Activated naive CD8-positive, alpha-beta T cell treated with anti-CD3 and anti-CD28 coated beads, Interleukin-2, amount 50 U/mL, for 24 hours (primary cell): Measurements from ENCODE around the gene NAALADL1.
"Not testable (repeated sequence)": the region's sequence is repeated elsewhere in the genome, so short reads cannot be mapped to it uniquely, and the experiment has no call there.

Experiments
- ATAC-seq: fragments of 150-1000 bp; cut with Tn5 transposase; one replicate; pipeline ENCODE4 v1.10.0; 2021
- DNase-seq: peaks from one replicate; pipeline ENCODE4 v3.0.0; 2021
- H3K27ac Mint-ChIP-seq: one replicate; pipeline ENCODE4 v1.8.0; 2021; ENCODE audit warnings: mild to moderate bottlenecking, mixed read lengths
- H3K27me3 Mint-ChIP-seq: one replicate; pipeline ENCODE4 v1.8.0; 2021; ENCODE audit warnings: mixed read lengths
- H3K36me3 Mint-ChIP-seq: one replicate; pipeline ENCODE4 v1.8.0; 2021; ENCODE audit warnings: low read depth, mixed read lengths
- H3K4me1 Mint-ChIP-seq: one replicate; pipeline ENCODE4 v1.8.0; 2021; ENCODE audit warnings: mixed read lengths
- H3K4me3 Mint-ChIP-seq: one replicate; pipeline ENCODE4 v1.8.0; 2021; ENCODE audit warnings: mild to moderate bottlenecking, moderate library complexity, mixed read lengths
- H3K9me3 Mint-ChIP-seq: one replicate; pipeline ENCODE4 v1.8.0; 2021; ENCODE audit warnings: mixed read lengths

The NAALADL1 gene

DNA sequence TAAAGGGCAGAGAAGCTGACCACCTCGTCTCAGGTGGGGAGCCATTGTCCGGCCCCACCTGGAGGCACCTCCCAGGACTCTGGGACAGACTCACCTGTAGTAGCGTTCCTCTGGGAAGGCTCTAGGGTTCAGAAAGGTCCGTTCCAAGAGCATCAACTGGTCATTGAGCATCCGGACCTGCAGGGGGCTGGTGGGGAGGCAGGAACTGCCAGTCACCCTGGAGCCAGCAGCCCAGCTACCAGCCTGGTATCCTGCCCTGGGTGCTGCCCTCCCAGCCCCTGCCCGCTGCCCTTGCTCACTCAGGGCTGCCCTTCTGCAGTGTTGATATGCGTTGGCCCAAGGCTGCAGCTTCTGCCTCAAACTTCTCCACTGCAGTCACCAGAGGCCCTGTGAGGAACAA is 12.6 kb downstream of the NAALADL1 start:
- Mint-ChIP-seq H3K4me1 (peaks cover 34% of the 10 kb centered on the region), H3K4me3 (no peak overlapping the region), H3K36me3 (peaks cover 5% of the 10 kb centered on the region), H3K27ac (no peak overlapping the region), H3K9me3 (no peaks in the 10 kb centered on the region), H3K27me3 (peaks cover 2% of the 10 kb centered on the region)
- no peak for DNase-seq
- ATAC-seq: no peak

GRCh38 chr11:65045061-65045460 is 13.3 kb downstream of the NAALADL1 start:
- Mint-ChIP-seq H3K36me3 (peaks cover 5% of the 10 kb centered on the region), H3K27ac (no peak overlapping the region), H3K4me1 (peaks cover 37% of the 10 kb centered on the region), H3K27me3 (peaks cover 2% of the 10 kb centered on the region), H3K4me3 (no peak overlapping the region), H3K9me3 (no peaks in the 10 kb centered on the region)
- ATAC-seq (no peak), DNase-seq (no peak)

DNA sequence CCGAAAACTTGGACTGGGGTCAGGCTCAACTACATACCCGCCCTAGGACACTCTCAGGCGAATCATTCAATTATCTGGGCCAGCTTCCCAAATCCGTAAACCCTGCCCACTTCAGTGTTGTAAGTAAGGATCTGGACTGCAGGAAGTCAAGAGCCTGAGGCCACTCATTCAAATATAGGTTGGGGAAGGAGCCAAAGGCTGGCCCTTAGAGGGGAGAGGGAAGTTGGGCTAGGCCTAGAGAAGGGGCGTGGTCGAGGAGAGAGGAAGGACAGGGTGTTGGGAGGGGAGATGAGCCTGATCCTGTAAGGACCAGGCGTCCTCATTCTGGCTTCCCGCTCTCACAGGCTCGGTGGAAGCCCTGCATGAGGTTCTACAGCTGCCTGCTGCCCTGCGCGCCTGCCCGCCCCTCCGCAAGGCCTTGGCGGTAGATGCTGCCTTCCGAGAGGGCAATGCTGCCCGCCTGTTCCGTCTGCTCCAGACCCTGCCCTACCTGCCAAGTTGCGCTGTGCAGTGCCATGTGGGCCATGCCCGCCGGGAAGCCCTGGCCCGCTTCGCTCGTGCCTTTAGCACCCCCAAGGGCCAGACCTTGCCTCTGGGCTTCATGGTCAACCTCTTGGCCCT is 14.4 kb downstream of the NAALADL1 start:
- peaks cover 2% of the 10 kb centered on the region for H3K27me3 Mint-ChIP-seq
- DNase-seq (no peak), ATAC-seq (no peak)
- no peak overlapping the region for H3K27ac Mint-ChIP-seq
- no peaks in the 10 kb centered on the region for H3K9me3 Mint-ChIP-seq
- no peak overlapping the region for H3K4me3 Mint-ChIP-seq
- peaks cover 5% of the 10 kb centered on the region for H3K36me3 Mint-ChIP-seq
- peaks cover 37% of the 10 kb centered on the region for H3K4me1 Mint-ChIP-seq

- Mint-ChIP-seq H3K9me3 (no peaks in the 10 kb centered on the region), H3K4me1 (peaks cover 31% of the 10 kb centered on the region), H3K27me3 (peaks cover 2% of the 10 kb centered on the region), H3K27ac (no peak overlapping the region), H3K4me3 (peak overlapping the region; percentile 81), H3K36me3 (peaks cover 5% of the 10 kb centered on the region)
- DNase-seq (no peak), ATAC-seq (no peak)
Observed at GRCh38 chr11:65042891-65043290, 15.5 kb downstream of the NAALADL1 start.

DNA sequence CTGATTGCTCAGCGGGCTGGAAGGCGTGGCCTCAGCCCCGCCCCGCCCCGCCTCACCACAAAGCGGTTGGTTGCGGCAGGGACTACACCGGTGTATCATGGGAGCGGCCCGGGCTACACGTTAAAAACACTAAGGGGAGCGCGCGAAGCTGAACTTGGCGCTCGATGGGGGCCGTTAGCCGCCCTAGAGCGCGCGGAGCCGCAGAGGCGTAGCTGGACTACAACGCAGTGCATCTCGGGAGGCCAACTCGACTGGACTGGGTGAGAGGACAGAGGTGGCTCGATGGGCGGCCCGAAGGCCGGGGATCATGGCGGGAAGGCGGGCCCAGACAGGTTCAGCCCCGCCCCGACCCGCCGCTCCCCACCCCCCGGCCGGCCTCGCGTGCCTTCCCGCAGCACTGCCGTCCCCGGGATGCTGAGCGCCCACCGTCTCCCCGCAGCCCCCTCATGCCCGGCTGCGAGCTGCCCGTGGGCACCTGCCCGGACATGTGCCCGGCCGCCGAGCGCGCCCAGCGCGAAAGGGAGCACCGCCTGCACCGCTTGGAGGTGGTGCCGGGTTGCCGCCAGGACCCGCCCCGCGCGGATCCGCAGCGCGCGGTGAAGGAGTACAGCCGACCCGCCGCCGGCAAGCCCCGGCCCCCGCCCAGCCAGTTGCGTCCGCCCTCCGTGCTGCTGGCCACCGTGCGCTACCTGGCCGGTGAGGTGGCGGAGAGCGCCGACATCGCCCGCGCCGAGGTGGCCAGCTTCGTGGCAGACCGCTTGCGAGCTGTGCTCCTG is 17.3 kb downstream of the NAALADL1 start, which contains the start of gene SAC3D1:
TSS of gene SAC3D1 (plus strand) at position 364 of the 776 bp plus-strand sequence. CDS start at position 447, 83 bp downstream.
- Mint-ChIP-seq H3K9me3 (no peaks in the 10 kb centered on the region), H3K27me3 (no peaks in the 10 kb centered on the region), H3K4me3 (peak within 1 kb of the TSS; percentile 84), H3K27ac (peak within 1 kb of the TSS; percentile 93), H3K36me3 (peaks cover 5% of the 10 kb centered on the region), H3K4me1 (peaks cover 15% of the 10 kb centered on the region)
- peak; percentile 86 for DNase-seq
- ATAC-seq: peak; percentile 96

DNA sequence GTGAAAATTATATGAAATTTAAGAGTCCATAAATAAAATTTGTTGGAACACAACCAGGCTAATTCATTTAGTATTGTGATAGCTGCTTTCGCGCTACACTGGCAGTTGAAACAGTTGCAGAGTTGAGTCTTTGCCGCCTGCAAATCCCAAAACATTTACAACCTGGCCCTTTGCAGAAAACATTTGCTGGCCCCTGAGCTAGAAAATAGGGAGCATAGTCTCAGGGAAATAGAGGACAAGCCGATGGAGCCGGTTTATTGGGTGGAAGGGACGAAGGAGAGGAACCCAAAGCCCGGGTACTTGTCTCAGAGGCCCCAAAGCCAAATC is 17.9 kb downstream of the NAALADL1 start:
- Mint-ChIP-seq H3K36me3 (peaks cover 5% of the 10 kb centered on the region), H3K27me3 (no peaks in the 10 kb centered on the region), H3K4me1 (peaks cover 15% of the 10 kb centered on the region), H3K27ac (peak overlapping the region; percentile 93), H3K9me3 (no peaks in the 10 kb centered on the region), H3K4me3 (peak overlapping the region; percentile 84)
- DNase-seq: no peak
- no peak for ATAC-seq

DNA sequence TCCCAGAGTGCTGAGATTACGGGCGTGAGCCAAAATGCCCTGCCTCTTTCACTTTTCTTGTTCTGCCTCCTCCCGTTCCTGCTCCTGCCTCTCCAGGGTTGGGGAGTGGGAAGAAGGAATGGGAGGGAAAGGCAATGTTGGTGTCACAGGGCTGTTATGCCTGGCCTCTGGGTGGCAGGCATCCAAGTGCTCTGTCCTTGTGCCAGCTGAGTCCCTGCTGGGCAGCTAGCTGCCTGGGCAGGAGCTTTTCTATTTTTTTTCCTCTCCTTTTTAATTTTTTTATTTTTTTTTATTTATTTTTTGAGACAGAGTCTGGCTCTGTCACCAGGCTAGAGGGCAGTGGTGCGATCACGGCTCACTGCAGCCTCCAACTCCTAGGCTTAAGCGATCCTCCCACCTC is 21.4 kb downstream of the NAALADL1 start:
- ATAC-seq (no peak), DNase-seq (no peak)
- Mint-ChIP-seq H3K4me1 (peaks cover 6% of the 10 kb centered on the region), H3K27ac (no peak overlapping the region), H3K4me3 (no peak overlapping the region), H3K36me3 (no peaks in the 10 kb centered on the region), H3K27me3 (no peaks in the 10 kb centered on the region), H3K9me3 (no peaks in the 10 kb centered on the region)

GRCh38 chr11:65035579-65035978 is 22.8 kb downstream of the NAALADL1 start:
- Mint-ChIP-seq H3K4me1 (peaks cover 2% of the 10 kb centered on the region), H3K4me3 (no peak overlapping the region), H3K36me3 (no peaks in the 10 kb centered on the region), H3K9me3 (no peaks in the 10 kb centered on the region), H3K27me3 (no peaks in the 10 kb centered on the region), H3K27ac (no peak overlapping the region)
- no peak for DNase-seq
- no peak for ATAC-seq

DNA sequence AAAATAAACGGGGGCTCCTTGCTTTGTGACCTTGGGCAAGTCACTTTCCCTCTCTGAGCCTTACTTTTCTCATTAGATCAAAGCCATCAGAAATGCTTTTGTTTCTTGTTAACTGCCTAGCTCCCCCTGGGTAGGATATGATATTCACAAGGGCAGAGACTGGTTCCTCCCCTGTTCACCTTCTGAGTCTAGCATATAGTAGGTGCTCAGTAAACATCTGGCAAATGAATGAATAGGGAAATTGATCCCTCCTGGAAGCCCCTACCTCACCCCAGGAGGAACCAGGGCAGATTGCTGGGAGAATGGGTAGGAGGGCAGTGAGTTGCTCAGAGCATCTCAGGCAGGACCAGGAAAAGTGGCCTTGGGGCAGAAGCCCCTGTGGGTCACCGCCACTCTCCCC is 23.9 kb downstream of the NAALADL1 start:
- Mint-ChIP-seq H3K27me3 (no peaks in the 10 kb centered on the region), H3K36me3 (no peaks in the 10 kb centered on the region), H3K4me3 (no peak overlapping the region), H3K4me1 (no peaks in the 10 kb centered on the region), H3K27ac (no peak overlapping the region), H3K9me3 (no peaks in the 10 kb centered on the region)
- DNase-seq: no peak
- ATAC-seq: no peak

DNA sequence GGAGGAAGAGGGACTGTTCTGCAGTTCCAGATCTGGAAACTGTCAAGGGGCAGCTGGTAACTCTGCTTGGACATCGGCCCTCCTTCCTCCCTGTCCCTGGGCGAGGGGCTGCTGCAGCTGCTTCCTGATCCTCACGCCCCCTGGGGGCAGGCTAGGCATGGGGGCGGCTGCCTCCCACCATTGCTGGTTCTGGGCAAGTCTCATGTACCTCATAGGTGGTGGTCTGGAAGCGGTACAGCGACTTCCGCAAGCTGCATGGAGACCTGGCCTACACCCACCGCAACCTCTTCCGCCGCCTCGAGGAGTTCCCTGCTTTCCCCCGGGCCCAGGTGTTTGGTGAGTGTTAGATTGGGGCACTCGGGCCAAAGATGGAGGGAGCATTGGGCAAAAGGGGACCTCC is 26.1 kb downstream of the NAALADL1 start:
- Mint-ChIP-seq H3K4me1 (peaks cover 10% of the 10 kb centered on the region), H3K27ac (no peak overlapping the region), H3K27me3 (no peaks in the 10 kb centered on the region), H3K36me3 (no peaks in the 10 kb centered on the region), H3K9me3 (no peaks in the 10 kb centered on the region), H3K4me3 (no peak overlapping the region)
- ATAC-seq (no peak), DNase-seq (no peak)

- Mint-ChIP-seq H3K27me3 (no peaks in the 10 kb centered on the region), H3K27ac (peak within 1 kb of the TSS; percentile 69), H3K36me3 (no peaks in the 10 kb centered on the region), H3K4me3 (peak within 1 kb of the TSS; percentile 72), H3K9me3 (no peaks in the 10 kb centered on the region), H3K4me1 (peaks cover 16% of the 10 kb centered on the region)
- DNase-seq (peak; percentile 91), ATAC-seq (peak; percentile 90)
Observed at GRCh38 chr11:65027213-65028067, 30.9 kb downstream of the NAALADL1 start, which contains the start of gene SNX15. TSS of gene SNX15 (plus strand) at chr11:65027439. CDS start at chr11:65027538, 99 bp downstream.

GRCh38 chr11:65026810-65027209 is 31.5 kb downstream of the NAALADL1 start:
- Mint-ChIP-seq H3K4me1 (peaks cover 16% of the 10 kb centered on the region), H3K27me3 (no peaks in the 10 kb centered on the region), H3K27ac (peak overlapping the region; percentile 69), H3K9me3 (no peaks in the 10 kb centered on the region), H3K36me3 (no peaks in the 10 kb centered on the region), H3K4me3 (peak overlapping the region; percentile 72)
- ATAC-seq (no peak), DNase-seq (no peak)

DNA sequence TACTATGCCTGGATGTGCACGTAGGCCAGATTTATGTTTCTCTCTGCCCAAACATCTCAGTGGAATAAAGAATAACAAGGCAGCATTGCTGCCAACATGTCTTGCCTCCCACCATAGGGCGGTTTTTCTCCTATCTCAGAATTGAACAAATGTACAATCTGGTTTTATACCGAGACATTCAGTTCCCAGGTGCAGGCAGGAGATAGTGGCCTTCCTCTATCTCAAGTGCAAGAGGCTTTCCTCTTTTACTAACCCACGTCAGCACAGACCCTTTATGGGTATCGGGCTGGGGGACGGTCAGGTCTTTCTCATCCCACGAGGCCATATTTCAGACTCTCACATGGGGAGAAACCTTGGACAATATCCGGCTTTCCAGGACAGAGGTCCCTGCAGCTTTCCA is 34.9 kb downstream of the NAALADL1 start:
- not testable (repeated sequence) for DNase-seq, H3K4me3 Mint-ChIP-seq, H3K27me3 Mint-ChIP-seq, H3K9me3 Mint-ChIP-seq, H3K36me3 Mint-ChIP-seq, ATAC-seq, H3K27ac Mint-ChIP-seq
- peaks cover 13% of the 10 kb centered on the region for H3K4me1 Mint-ChIP-seq

DNA sequence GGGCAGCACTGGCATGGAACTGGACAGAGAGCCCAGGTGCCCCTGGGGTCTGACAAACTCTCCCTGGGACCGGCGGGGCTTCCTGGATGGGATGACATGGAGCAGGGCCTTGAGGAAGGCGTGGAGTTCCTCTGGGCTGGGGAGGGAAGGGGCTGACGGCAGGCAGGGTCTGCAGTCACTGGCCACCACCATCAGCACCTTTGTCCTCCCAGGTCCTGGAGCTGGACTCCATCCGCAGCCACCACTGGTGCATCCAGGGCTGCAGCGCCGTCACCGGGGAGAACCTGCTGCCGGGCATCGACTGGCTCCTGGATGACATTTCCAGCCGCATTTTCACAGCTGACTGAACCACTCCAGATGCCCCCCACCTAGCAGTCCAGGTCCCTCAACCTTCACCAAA is 36.8 kb downstream of the NAALADL1 start:
- Mint-ChIP-seq H3K36me3 (peaks cover 15% of the 10 kb centered on the region), H3K27ac (no peak overlapping the region), H3K4me1 (peaks cover 5% of the 10 kb centered on the region), H3K9me3 (no peaks in the 10 kb centered on the region), H3K4me3 (no peak overlapping the region), H3K27me3 (no peaks in the 10 kb centered on the region)
- DNase-seq (no peak), ATAC-seq (no peak)
